HG03135 (cell line): ENCODE measurements around the gene FAM50A.
A peak's percentile ranks its signal among the peaks of the same experiment; 100 is the strongest.
"Not testable (repeated sequence)": the region's sequence is repeated elsewhere in the genome, so short reads cannot be mapped to it uniquely, and the experiment has no call there.

Source experiments
- ATAC-seq: cut with Tn5 transposase; IDR thresholded peaks from one replicate; pipeline ENCODE4 v1.9.1; 2021; ENCODE audit warnings: mild to moderate bottlenecking, moderate library complexity; ENCODE audit not compliant: unreplicated experiment

The FAM50A gene

GRCh38 chrX:154481911-154482601 lies 38.1 kb downstream of the FAM50A start:
- no peak for ATAC-seq

GRCh38 chrX:154482786-154483185 lies 38.8 kb downstream of the FAM50A start:
- ATAC-seq = no peak

- no peak for ATAC-seq
These were observed 39.4 kb downstream of the FAM50A start for GRCh38 chrX:154483325-154483724.

GRCh38 chrX:154484255-154485149 lies 40.6 kb downstream of the FAM50A start:
- no peak for ATAC-seq

GRCh38 chrX:154485150-154486051 lies 41.5 kb downstream of the FAM50A start:
- ATAC-seq = no peak

GRCh38 chrX:154486052-154486395 lies 42.1 kb downstream of the FAM50A start:
- no peak for ATAC-seq

GRCh38 chrX:154486396-154487207 lies 42.7 kb downstream of the FAM50A start, which contains the start of gene UBL4A:
UBL4A (minus strand) TSS chrX:154486615; CDS start chrX:154486584, 31 bp downstream.
- ATAC-seq = no peak

GRCh38 chrX:154487518-154488290 lies 43.8 kb downstream of the FAM50A start:
- ATAC-seq = no peak

- ATAC-seq = no peak
These were observed 44.6 kb downstream of the FAM50A start for GRCh38 chrX:154488336-154489075.

- no peak for ATAC-seq
These were observed 45.2 kb downstream of the FAM50A start for GRCh38 chrX:154489182-154489581.

- ATAC-seq = peak; percentile 28
These were observed 46.1 kb downstream of the FAM50A start for GRCh38 chrX:154490021-154490413.

GRCh38 chrX:154490414-154491083 lies 46.6 kb downstream of the FAM50A start, which contains the start of gene SLC10A3:
SLC10A3 (minus strand) TSS chrX:154490629; CDS start chrX:154488940, 1,689 bp downstream.
- ATAC-seq = peak; percentile 75

- ATAC-seq = no peak
These were observed 50.8 kb downstream of the FAM50A start for GRCh38 chrX:154494715-154495114.

GRCh38 chrX:154495472-154495922 lies 51.6 kb downstream of the FAM50A start:
- no peak for ATAC-seq

- not testable (repeated sequence) for ATAC-seq
These were observed 52.7 kb downstream of the FAM50A start for GRCh38 chrX:154496591-154497137.
